ENCODE data around the gene CISH. TPM values are rescaled to one million over a fixed set of nuclear protein-coding genes. Genes with fewer than 3 reads are reported as not detected.

CISH gene
- 10 to 100 TPM in 2 of 3 donors, 1 to 10 TPM in 1; 2.4 to 23.6 (median 11.3) TPM for total RNA-seq
- total RNA-seq (2013) = 12.1 TPM

DNA sequence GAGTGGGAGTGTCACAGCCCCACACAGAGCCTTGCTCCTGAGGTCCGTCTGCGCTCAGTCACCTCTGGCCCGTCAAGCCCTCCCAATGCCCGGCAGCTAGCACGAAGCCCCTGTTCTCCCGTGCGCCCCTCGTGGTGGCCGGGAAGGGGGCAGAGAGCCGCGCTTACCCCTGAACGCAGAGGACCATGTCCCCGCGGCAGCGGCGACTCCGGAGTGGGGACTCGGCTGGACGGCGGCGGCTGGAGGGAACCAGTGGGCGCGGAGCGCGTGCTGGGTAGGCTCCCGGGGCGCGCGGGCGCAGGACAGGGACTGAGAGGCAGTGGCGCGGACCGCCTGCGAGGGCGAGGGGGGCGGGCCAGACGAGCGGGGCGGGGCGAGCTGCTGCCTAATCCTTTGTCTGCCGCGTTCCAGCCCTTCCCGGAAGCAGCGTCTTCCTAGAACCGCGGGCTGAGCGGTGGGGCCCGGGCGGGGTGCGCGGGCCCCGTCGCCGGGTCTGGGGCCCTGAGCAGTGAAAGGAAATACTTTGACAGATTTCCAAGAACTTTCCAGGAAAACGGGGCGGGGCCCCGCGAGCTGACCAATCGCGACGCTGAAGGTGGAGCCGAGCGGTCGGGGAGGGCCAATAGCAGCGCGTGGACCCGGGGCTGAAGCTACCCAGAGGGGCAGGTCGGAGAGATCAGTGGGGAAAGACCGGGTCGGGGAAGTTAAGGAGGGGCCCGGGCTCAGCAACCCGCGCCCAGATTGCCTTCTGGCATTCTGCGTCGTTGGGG, at the start of gene CISH:
TSS of gene CISH (minus strand) at position 311 of the 770 bp plus-strand sequence. CDS start at position 187, 124 bp downstream.
- H3K27ac ChIP-seq (ENCODE audit: low read length) = peak within 1 kb of the TSS; percentile 62
- Mint-ChIP-seq H3K4me3 (peak within 1 kb of the TSS; percentile 97), H3K9me3 (no peaks in the 10 kb centered on the region), H3K4me1 (peaks cover 77 to 86% of the 10 kb centered on the region in 2 donors), H3K36me3 (no peaks in the 10 kb centered on the region), H3K27me3 (ENCODE audit: low read depth in 2 of 2) (no peaks in the 10 kb centered on the region), H3K27ac (peak within 1 kb of the TSS; percentile 90 to 93)
- H3K9me3 ChIP-seq (ENCODE audit: control insufficient read depth, insufficient read depth, low read length) = no peaks in the 10 kb centered on the region
- H3K27me3 ChIP-seq (ENCODE audit: control insufficient read depth, insufficient read depth, low read length) = no peaks in the 10 kb centered on the region
- intact Hi-C loops (cut with micrococcal nuclease) = loop anchor here (1.0 kb wide), 2 partner anchors 10 to 264 kb away; no protein-coding TSS in a partner anchor
- peaks cover 88% of the 10 kb centered on the region for H3K4me1 ChIP-seq (ENCODE audit: control insufficient read depth, insufficient read depth, low read length)
- H3K4me3 ChIP-seq (ENCODE audit: low read length) = peak within 1 kb of the TSS; percentile 78
- H3K36me3 ChIP-seq (ENCODE audit: control insufficient read depth, insufficient read depth, low read length) = peaks cover 24% of the 10 kb centered on the region
- WGBS (ENCODE audit: insufficient coverage) = under 1% methylated on average over 75 of the region's 75 CpGs
- DNase-seq (peak; percentile 90 to 93), ATAC-seq (peak; percentile 75 to 86 (median 78))
- TF ChIP-seq, protein P1, sequence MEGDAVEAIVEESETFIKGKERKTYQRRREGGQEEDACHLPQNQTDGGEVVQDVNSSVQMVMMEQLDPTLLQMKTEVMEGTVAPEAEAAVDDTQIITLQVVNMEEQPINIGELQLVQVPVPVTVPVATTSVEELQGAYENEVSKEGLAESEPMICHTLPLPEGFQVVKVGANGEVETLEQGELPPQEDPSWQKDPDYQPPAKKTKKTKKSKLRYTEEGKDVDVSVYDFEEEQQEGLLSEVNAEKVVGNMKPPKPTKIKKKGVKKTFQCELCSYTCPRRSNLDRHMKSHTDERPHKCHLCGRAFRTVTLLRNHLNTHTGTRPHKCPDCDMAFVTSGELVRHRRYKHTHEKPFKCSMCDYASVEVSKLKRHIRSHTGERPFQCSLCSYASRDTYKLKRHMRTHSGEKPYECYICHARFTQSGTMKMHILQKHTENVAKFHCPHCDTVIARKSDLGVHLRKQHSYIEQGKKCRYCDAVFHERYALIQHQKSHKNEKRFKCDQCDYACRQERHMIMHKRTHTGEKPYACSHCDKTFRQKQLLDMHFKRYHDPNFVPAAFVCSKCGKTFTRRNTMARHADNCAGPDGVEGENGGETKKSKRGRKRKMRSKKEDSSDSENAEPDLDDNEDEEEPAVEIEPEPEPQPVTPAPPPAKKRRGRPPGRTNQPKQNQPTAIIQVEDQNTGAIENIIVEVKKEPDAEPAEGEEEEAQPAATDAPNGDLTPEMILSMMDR (IDR thresholded peaks at IDR 0.05) = peak; percentile 52

DNA sequence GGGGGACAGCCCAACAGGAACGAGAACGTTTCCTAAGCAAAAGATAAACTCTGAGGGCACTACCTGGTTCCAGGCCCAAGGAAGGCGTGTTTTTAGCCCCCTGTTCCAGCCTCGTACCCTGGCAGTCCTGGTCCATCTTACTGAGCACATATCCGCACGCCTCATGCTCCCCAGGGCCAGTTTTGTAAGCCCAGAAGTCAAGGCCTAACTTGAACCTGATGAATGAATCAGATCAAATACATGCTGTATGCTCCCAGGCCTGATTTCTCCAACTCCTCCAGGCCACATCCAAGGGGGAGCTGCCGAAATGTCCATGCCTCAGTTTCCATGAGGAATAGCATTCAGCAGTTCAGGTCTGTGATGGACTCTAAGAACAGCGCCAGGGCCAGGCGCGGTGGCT, 48.8 kb upstream of the CISH start:
- intact Hi-C loops (cut with micrococcal nuclease) = no loop called here
- DNase-seq (no peak), ATAC-seq (no peak)
- H3K27me3 ChIP-seq (ENCODE audit: control insufficient read depth, insufficient read depth, low read length) = no peaks in the 10 kb centered on the region
- H3K27ac ChIP-seq (ENCODE audit: low read length) = no peak overlapping the region
- Mint-ChIP-seq H3K4me3 (no peak overlapping the region), H3K9me3 (no peaks in the 10 kb centered on the region), H3K27me3 (ENCODE audit: low read depth in 2 of 2) (no peaks in the 10 kb centered on the region), H3K27ac (no peak overlapping the region), H3K36me3 (no peaks in the 10 kb centered on the region), H3K4me1 (peaks cover 6% of the 10 kb centered on the region in 2 donors)
- no peaks in the 10 kb centered on the region for H3K36me3 ChIP-seq (ENCODE audit: control insufficient read depth, insufficient read depth, low read length)
- 91% methylated on average over 10 of the region's 10 CpGs for WGBS (ENCODE audit: insufficient coverage)
- H3K4me1 ChIP-seq (ENCODE audit: control insufficient read depth, insufficient read depth, low read length) = peaks cover 2% of the 10 kb centered on the region
- TF ChIP-seq, protein P1 (IDR thresholded peaks at IDR 0.05) = no peak
- H3K9me3 ChIP-seq (ENCODE audit: control insufficient read depth, insufficient read depth, low read length) = no peaks in the 10 kb centered on the region
- no peak overlapping the region for H3K4me3 ChIP-seq (ENCODE audit: low read length)

GRCh38 chr3:50658831-50659230, 47.3 kb upstream of the CISH start:
- DNase-seq = no peak
- Mint-ChIP-seq H3K27ac (no peak overlapping the region), H3K36me3 (no peaks in the 10 kb centered on the region), H3K27me3 (ENCODE audit: low read depth in 2 of 2) (no peaks in the 10 kb centered on the region), H3K9me3 (no peaks in the 10 kb centered on the region), H3K4me1 (no peaks in the 10 kb centered on the region), H3K4me3 (no peak overlapping the region)
- no peak overlapping the region for H3K4me3 ChIP-seq (ENCODE audit: low read length)
- H3K36me3 ChIP-seq (ENCODE audit: control insufficient read depth, insufficient read depth, low read length) = no peaks in the 10 kb centered on the region
- no peaks in the 10 kb centered on the region for H3K4me1 ChIP-seq (ENCODE audit: control insufficient read depth, insufficient read depth, low read length)
- no peaks in the 10 kb centered on the region for H3K27me3 ChIP-seq (ENCODE audit: control insufficient read depth, insufficient read depth, low read length)
- peak in 1 of 3 donors; percentile 24 for ATAC-seq
- intact Hi-C loops (cut with micrococcal nuclease) = loop anchor here (10.0 kb wide), 1 partner anchor 84 kb away; no protein-coding TSS in a partner anchor
- no peaks in the 10 kb centered on the region for H3K9me3 ChIP-seq (ENCODE audit: control insufficient read depth, insufficient read depth, low read length)
- H3K27ac ChIP-seq (ENCODE audit: low read length) = no peak overlapping the region
- TF ChIP-seq, protein P1 (IDR thresholded peaks at IDR 0.05) = no peak
- 90% methylated on average over 3 of the region's 3 CpGs for WGBS (ENCODE audit: insufficient coverage)

All from natural killer cell (primary cell).